ENCODE data around the gene GZMM.
A peak's percentile ranks its signal among the peaks of the same experiment; 100 is the strongest.

Gene GZMM

DNA sequence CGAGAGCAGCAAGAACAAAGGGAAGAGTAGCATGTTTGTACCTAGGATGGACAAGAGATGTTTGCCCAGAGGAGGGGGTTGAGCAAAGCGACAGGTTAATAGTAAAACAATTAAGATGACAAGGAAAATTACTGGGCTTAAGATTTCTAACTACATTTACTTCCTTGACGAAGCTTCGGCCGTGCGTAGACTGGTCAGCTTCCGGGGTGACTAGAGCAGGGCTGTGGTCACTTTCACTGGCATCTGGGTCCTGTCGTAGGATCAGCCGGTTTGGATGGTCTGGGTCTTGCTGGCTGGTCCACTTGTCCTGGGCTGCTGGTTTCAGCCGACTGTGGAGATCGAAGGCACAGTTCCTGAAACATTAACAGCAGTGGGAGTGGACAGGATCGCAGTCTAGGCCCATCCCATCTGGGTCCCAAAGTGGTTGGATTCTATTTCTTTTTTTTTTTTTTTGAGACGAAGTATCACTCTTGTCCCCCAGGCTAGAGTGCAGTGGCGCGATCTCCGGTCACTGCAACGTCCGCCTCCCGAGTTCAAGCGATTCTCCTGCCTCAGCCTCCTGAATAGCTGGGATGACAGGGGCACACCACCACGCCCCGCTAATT, 23.5 kb downstream of the GZMM start:
- no peak for DNase-seq

DNA sequence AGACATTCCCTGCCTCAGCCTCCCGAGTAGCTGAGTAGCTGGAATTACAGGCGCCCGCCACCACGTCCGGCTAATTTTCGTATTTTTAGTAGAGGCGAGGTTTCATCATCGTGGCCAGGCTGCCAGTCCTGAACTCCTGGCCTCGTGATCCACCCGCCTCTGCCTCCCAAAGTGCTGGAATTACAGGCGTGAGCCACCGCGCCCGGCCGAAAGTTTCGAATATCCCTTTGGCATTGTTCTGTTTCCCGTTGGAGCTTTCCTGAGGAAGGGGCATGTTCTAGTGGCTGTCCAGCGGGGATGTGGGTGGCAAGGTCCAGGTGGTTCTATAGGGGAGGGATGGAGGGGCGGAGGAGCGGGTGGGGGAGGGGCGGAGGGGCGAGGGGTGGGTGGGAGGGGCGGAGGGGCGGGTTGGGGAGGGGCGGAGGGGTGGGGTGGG, 26.4 kb downstream of the GZMM start:
- no peak for DNase-seq

- DNase-seq: peak; percentile 55
These were observed 27.2 kb downstream of the GZMM start for GRCh38 chr19:570937-571565.

DNA sequence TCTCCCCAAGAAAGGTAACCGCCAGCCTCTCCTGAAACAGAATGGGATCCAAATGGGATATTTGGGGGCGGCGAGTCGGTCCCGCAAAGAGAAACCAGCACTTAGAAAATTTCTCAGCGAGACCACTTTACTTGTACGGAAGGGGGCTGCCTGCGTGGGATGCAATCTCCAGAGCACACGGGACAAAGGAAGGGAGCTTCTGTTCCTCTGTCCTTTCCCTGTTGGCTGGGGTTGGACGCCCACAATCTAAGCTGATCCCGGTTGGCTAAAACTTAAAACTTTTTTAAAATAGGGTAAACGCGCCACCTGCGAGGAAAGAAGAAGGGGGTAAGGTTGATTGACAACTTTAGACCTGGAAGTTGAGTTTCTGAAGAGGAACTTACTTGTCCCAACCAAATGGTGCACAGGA, 27.7 kb downstream of the GZMM start:
- no peak for DNase-seq

- peak; percentile 98 for DNase-seq
These were observed 28.4 kb downstream of the GZMM start, which contains the start of gene BSG for GRCh38 chr19:572140-572742. Gene BSG (plus strand): TSS chr19:572596. CDS start chr19:572635, 39 bp downstream.

DNA sequence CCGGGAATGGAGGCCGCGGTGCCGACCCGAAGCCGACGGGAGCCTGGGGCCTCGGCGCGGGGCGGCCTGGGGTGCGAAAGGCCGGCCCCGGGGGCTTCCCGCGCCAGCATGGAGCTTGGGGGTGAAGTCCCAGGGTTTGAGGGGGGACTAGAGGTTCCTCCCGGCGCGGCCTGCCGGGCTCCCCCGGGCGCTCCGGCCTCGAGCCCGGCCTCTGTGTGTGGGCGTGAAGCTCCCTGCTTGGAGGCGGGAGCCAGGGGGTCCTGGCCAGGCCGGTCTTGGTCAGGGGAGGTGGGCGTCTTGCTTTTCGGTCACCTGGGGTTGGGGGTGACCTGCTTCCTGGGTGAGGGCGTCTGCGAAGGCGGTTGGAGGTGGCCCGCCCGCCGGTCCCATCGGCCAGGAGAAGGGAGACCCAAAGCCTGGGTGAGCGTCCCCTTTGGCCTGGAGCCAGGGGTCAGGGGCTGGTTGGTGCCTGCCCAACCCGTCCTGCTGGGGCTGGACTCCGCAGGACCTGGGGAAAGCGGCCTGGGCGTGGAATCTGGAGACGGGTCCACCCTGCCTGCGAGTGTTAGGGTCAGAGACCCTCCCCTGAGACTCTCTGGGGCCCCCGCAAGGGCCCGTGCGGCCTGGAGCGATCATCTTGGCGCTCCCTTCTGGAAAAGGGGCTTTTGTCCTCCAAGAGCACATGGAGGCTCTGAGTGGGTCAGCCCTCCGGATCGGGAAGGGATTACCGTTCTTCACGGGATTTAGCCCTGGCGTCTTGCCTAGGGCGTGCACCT, 29.1 kb downstream of the GZMM start:
- DNase-seq: no peak

GRCh38 chr19:573519-573825, 29.6 kb downstream of the GZMM start:
- no peak for DNase-seq

- no peak for DNase-seq
These were observed 31.0 kb downstream of the GZMM start for GRCh38 chr19:574658-575526.

DNA sequence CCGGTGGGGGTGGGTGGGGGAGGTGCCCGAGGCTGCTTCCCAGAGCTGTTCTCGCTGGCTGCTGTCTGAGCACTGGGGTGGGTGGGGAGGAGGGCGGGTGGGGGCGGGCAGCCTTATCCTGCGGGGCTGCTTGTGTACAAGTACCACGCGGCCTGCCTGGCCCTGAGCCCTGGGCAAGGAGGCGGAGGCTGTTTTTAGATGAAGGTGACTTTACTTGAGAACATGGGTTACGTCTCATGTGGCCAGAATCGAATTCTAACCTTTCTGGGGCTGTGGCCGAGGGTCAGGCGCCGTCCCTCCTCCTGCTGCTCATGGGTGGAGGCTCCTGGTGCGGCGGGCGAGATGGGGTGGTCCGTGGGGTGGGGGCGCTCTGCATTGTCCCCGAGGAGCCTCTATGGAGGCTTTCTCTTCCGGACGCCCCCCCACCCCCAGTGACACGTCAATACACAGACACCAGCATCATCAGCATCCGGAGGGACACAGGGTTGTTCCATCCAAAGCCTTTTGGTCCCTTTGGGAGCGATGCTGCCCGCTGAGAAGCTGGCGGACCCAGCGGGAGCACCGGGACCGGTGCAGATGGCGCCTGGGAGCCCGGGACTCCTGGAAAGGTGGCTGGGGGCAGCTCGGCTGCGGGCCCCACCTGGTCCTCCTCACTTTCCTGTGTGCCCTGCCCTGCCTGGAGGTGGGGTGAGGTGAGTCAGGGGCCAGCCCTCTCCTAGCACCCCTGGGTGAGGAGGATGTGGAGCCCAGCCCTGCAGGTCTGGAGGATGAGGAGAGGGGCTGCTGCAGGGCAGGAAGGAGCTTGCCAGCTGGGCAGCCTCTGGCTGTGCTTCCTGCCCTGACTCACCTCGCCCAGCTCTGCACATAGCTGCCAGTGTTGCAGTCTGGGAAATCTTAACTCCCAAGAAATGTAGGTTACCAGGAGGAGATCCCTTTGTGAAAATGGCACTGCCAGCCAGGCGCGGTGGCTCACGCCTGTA, 32.0 kb downstream of the GZMM start:
- DNase-seq: no peak

DNA sequence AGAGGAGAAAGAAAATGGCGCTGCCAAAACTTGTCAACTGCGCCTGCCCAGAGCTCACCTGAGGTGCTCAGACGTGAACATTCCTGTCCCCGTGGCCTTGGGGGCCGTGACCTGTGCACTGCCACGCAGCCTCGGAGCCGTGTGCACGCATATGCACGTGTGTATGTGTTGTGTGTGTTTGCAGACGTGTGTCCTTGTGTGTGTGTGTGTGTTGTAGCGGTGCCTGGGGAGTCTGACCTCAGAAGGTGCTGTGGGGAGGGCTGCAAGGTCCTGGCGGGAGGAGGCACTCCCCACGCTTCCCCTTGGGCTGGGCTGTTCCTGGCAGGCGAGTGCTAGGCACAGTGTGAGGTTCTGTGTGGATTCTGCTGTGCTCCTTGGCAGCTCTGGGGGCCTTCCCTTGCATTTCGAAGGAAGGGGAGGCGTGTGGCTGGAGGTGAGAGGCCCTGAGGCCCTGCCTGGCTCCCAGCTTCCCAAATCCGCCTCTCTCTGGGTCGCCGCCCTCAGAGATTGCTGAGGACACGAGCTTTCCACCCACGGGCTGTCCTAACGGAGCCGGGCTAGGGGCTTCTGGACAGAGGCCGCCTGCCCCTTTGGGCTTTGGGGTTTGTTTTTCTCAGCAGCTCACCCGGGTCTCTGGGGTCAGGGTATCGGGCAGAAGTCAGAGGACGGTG, 33.0 kb downstream of the GZMM start:
- no peak for DNase-seq

- DNase-seq: no peak
These were observed 33.9 kb downstream of the GZMM start for GRCh38 chr19:577439-578392.

DNA sequence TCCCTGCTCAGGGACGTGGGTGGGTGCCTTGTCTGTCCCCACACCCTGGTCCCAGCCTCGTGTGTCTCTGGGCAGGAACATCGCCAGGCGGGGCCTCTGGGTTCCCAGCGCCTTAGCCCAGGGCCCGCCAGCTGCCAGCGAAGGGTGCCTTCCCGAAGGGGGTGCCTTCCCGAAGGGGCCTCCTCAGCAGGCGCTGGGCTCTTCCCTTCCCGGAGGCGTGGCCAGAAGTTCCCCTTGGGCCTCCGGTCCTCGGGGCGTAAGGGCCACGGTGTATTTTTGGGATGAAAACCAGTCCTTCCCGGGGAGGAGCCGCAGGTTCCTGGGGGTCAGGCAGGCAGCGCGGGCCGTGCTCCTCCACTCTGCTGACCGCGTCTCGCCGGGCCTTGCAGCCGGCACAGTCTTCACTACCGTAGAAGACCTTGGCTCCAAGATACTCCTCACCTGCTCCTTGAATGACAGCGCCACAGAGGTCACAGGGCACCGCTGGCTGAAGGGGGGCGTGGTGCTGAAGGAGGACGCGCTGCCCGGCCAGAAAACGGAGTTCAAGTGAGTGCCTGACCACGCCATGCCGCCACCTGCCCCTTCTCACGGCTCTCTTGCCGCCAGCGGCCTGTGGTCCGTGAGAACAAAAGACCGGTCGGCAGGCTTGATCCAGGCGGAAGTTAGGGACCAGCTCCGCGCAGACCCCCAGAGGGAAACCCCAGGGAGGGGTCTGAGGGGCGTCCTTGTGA, 35.4 kb downstream of the GZMM start:
- no peak for DNase-seq

DNA sequence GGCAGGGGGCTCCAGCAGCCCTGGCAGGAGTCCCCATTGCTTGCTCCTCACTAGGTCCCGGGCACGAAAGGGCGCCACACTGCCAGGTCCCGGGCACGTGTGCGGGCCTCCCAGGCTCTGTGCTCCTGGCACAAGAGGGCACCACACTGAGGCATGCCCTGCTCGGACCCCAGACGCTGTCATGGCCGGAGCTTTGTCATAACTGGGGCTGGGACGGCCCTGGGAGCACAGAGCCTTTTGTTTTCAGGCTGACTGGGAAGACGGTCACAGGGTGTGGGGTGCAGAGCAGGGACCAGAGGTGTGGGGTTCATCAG, 35.9 kb downstream of the GZMM start:
- no peak for DNase-seq

- no peak for DNase-seq
These were observed 36.5 kb downstream of the GZMM start for GRCh38 chr19:580274-580835.

GRCh38 chr19:581399-582111, 37.7 kb downstream of the GZMM start:
- no peak for DNase-seq

- no peak for DNase-seq
These were observed 38.8 kb downstream of the GZMM start for GRCh38 chr19:582497-583197.

DNA sequence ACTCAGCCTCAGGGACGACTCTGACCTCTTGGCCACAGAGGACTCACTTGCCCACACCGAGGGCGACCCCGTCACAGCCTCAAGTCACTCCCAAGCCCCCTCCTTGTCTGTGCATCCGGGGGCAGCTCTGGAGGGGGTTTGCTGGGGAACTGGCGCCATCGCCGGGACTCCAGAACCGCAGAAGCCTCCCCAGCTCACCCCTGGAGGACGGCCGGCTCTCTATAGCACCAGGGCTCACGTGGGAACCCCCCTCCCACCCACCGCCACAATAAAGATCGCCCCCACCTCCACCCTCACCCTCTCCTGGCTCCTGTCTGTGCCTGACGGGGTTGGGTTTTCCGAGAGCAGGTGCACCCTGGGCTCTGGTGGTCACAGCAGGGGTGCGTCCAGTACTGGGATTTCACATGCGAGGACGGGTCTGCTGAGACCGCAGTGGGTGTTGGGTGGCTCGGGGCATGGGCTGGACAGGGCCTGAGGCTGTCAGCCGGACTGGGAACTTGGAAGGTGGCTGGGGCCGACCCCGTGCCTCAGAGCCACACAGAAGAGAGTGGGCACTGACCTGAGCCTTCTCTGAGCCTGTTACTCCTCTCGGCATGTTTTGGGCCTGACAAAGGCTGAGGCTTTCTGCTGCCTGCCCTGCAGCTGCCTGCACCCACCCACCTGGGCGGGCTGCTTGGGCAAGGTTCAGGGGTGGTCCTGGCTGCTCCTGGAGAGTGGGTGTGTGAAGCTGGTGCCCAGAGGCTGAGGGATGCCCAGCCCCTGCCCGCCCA, 39.5 kb downstream of the GZMM start:
- no peak for DNase-seq

All from stimulated activated CD4-positive, alpha-beta T cell treated with anti-CD3 and anti-CD28 coated beads, Interleukin-1b, Interleukin-23, amount 100 ng/mL, for 48 hours (primary cell).